Stimulated activated effector memory CD8-positive, alpha-beta T cell treated with anti-CD3 and anti-CD28 coated beads, Interleukin-12 subunit alpha, Interleukin-12 subunit beta, amount 100 ng/mL, for 72 hours (primary cell): ENCODE data around the gene MED8.
A peak's percentile ranks its signal among the peaks of the same experiment; 100 is the strongest.
"Not testable (repeated sequence)": the region's sequence is repeated elsewhere in the genome, so short reads cannot be mapped to it uniquely, and the experiment has no call there.

Experiments
- ATAC-seq: fragments of 150-1000 bp; cut with Tn5 transposase; 2 replicates; pipeline ENCODE4 v1.10.0; 2021
- DNase-seq, 2 donors: peaks; one replicate each; pipeline ENCODE4 v3.0.0; 2021 to 2022; ENCODE audit warnings: low spot score in 2 of 2
- H3K27ac Mint-ChIP-seq: one replicate; pipeline ENCODE4 v1.8.0; 2022; ENCODE audit warnings: mild to moderate bottlenecking, mixed read lengths
- H3K36me3 Mint-ChIP-seq: one replicate; pipeline ENCODE4 v1.8.0; 2022; ENCODE audit warnings: mild to moderate bottlenecking, mixed read lengths
- H3K4me1 Mint-ChIP-seq: one replicate; pipeline ENCODE4 v1.8.0; 2022; ENCODE audit warnings: mixed read lengths
- H3K4me3 Mint-ChIP-seq: one replicate; pipeline ENCODE4 v1.8.0; 2022; ENCODE audit warnings: mild to moderate bottlenecking, mixed read lengths
- H3K9me3 Mint-ChIP-seq: one replicate; pipeline ENCODE4 v1.8.0; 2022; ENCODE audit warnings: mixed read lengths

The MED8 gene

DNA sequence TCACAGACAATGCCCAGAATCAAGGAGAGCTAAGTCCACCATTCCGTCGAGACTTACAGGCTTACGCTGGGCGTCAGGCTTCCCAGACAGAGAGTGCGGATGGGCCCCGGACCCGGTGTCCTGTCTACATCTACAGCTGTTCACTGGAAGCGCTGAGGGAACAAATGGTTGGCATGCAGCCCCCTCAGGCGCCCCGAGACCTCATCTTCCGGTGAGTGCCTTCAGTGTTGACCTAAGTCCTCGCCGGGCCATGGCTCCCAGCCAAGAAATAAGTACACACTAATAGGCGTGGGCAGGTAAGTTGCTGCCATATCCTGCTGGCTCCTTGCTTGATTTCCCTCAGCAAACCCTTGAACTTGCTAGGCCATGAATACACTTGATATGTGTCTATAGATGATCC, 37.9 kb upstream of the MED8 start:
- Mint-ChIP-seq H3K36me3 (peaks cover 84% of the 10 kb centered on the region), H3K4me1 (peaks cover 19% of the 10 kb centered on the region), H3K27ac (no peak overlapping the region), H3K4me3 (no peak overlapping the region), H3K9me3 (no peaks in the 10 kb centered on the region)
- DNase-seq, result no peak
- no peak for ATAC-seq

DNA sequence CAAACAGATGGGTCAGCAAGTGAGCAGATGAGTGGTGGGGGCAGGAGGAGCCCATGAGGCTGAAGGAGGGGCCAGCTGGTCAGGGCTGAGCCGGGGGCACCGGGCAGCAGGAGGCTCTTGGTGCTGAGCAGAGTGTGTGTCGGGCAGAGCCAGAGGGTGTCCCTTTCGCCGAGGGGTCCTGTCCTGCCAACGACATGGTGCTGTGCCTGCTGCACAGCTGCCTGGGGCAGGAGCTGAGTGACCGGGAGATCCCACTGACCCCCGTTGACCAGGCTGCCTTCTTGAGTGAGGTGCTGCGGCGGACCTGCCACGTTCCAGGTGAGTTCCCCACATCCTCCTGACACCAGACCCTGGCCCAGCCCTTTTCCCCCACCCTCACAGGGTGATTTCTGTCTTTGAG, 36.6 kb upstream of the MED8 start:
- H3K4me3 Mint-ChIP-seq, result no peak overlapping the region
- DNase-seq (no peak), ATAC-seq (no peak)
- peaks cover 19% of the 10 kb centered on the region for H3K4me1 Mint-ChIP-seq
- H3K9me3 Mint-ChIP-seq, result no peaks in the 10 kb centered on the region
- peaks cover 84% of the 10 kb centered on the region for H3K36me3 Mint-ChIP-seq
- H3K27ac Mint-ChIP-seq, result no peak overlapping the region

DNA sequence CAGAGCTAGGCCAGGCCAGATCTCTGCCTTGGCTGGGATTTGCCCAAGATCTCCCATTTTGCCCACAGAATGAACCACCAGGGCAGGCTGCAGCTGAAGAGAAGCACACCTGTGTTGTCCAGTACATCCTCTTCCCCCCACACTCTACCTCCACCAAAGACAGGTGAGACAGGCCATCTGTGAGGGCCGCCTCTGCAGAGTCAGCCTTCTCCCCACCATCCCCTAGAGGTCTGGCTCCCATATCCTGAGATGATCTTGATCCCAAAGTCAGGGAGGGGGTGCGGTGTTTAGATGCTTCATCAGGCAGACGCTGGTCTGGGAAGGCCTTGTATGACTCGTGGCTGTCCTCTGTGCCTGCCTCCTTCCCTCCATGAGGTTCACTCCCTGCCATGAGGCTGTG, 35.4 kb upstream of the MED8 start:
- Mint-ChIP-seq H3K36me3 (peaks cover 86% of the 10 kb centered on the region), H3K27ac (no peak overlapping the region)

DNA sequence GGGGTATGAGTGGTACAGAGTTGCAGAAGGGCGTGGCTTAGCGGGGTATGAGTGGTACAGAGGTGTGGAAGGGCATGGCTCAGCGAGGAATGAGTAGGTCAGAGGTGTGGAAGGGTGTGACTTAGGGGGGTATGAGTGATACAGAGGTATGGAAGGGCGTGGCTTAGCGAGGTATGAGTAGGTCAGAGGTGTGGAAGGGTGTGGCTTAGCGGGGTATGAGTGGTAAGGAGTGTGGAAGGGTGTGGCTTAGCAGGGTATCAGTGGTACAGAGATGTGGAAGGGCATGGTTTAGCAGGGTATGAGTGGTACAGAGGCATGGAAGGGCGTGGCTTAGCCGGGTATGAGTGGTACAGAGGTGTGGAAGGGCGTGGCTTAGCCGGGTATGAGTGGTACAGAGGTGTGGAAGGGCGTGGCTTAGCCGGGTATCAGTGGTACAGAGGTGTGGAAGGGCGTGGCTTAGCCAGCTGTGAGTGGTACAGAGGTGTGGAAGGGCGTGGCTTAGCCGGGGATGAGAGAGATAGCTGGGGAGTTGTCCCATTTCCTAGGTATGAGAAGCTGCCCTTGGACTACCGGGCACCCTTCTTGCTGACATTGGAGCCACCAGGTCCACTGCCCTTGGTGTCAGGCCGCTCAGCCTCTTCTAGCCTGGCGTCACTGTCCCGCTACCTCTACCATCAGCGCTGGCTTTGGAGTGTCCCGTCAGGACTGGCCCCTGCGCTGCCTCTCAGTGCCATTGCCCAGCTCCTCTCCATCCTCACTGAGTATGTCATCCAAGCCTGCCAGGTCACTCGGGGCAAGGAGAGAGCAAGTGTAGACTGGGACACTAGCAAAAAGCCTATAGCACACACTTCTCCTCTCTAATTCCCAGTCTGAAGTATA, 34.3 kb upstream of the MED8 start:
- peak overlapping the region; percentile 24 for H3K27ac Mint-ChIP-seq
- H3K9me3 Mint-ChIP-seq, result no peaks in the 10 kb centered on the region
- DNase-seq, result no peak
- H3K4me3 Mint-ChIP-seq, result no peak overlapping the region
- H3K36me3 Mint-ChIP-seq, result peaks cover 82% of the 10 kb centered on the region
- peaks cover 19% of the 10 kb centered on the region for H3K4me1 Mint-ChIP-seq
- ATAC-seq, result peak; percentile 83

More for the DNA sequence above, 35.4 kb upstream of the MED8 start:
- DNase-seq (no peak), ATAC-seq (no peak)
- peaks cover 19% of the 10 kb centered on the region for H3K4me1 Mint-ChIP-seq
- no peaks in the 10 kb centered on the region for H3K9me3 Mint-ChIP-seq
- H3K4me3 Mint-ChIP-seq, result no peak overlapping the region

DNA sequence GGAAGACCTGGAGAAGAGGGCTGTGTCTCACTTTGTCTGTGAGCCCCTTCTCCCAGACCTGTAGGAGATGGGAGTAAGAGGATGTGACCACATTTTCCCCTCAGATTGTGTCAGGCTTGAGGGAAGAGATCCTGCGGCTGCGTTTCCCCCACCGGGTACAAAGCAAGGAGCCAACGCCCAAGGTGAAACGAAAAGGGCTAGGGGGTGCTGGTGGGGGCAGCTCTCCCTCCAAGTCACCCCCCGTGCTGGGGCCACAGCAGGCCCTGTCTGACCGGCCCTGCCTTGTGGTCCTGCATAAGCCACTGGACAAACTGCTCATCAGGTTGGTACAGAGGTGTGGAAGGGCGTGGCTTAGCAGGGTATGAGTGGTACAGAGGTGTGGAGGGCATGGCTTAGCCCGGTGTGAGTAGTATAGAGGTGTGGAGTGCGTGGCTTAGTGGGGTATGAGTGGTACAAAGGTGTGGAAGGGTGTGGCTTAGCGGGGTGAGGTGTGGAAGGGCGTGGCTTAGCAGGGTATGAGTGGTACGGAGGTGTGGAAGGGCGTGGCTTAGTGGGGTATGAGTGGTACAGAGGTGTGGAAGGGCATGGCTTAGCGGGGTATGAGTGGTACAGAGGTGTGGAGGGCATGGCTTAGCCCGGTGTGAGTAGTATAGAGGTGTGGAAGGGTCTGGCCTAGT, 33.5 kb upstream of the MED8 start:
- peak; percentile 38 for ATAC-seq

DNA sequence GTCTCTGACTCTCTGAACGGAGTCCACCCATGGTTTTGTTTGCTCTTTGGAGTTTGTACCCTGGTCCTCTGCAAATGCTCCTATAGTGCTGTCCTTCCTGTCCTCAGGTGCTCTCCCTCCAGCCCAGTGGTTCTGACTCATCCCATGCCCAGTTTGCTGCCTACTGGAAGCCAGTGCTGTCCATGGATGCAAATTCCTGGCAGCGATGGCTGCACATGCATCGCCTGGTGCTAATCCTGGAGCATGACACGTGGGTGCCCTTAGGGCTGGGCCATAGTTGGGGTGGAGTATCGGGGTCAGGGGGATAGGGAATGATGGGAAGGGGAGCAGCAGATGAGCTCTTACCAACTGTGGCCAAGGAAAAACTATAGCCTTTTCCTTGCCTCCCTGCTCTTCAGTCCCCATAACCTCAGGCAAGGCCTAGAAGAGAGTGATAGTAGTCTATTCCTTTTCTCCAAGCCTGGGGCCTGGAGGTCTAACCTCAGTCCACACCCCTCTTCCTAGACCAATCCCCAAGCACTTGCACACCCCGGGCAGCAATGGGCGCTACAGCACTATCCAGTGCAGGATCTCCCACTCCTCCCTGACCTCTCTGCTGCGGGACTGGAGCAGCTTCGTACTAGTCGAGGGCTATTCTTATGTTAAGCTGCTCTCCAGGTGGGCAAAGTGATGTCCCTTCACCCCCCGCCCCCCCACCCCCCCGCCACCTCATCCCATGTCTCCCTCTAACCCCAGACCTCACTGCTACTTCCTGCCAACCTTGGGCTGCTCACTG, 32.6 kb upstream of the MED8 start:
- Mint-ChIP-seq H3K4me3 (no peak overlapping the region), H3K9me3 (no peaks in the 10 kb centered on the region), H3K4me1 (peaks cover 19% of the 10 kb centered on the region), H3K27ac (no peak overlapping the region), H3K36me3 (peaks cover 67% of the 10 kb centered on the region)
- no peak for ATAC-seq
- DNase-seq, result no peak

More for the DNA sequence above, 33.5 kb upstream of the MED8 start:
- no peaks in the 10 kb centered on the region for H3K9me3 Mint-ChIP-seq
- peaks cover 19% of the 10 kb centered on the region for H3K4me1 Mint-ChIP-seq
- no peak for DNase-seq
- peak overlapping the region; percentile 24 for H3K27ac Mint-ChIP-seq
- peaks cover 75% of the 10 kb centered on the region for H3K36me3 Mint-ChIP-seq
- no peak overlapping the region for H3K4me3 Mint-ChIP-seq

DNA sequence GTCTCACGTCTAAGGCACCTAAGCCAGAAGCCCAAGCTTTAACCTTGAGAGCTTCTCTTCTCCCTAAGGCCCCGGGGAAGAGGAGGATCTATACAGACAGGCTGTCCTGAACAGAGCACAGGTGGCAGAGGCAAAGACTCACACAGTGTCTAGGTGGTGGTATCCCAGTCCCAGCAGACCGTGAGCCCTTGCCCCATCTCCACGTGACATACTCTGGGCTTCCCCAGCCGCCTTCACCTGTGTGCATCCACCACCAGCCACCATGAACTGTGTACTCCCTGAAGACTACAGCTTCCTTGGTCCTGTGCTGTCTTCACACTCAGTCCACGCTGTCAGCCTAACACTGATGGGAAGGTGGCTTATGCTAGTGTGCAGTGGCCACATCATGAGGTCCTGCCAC, 31.8 kb upstream of the MED8 start:
- Mint-ChIP-seq H3K4me1 (peaks cover 14% of the 10 kb centered on the region), H3K4me3 (no peak overlapping the region), H3K9me3 (no peaks in the 10 kb centered on the region), H3K36me3 (peaks cover 59% of the 10 kb centered on the region), H3K27ac (no peak overlapping the region)
- DNase-seq, result no peak
- ATAC-seq, result no peak

DNA sequence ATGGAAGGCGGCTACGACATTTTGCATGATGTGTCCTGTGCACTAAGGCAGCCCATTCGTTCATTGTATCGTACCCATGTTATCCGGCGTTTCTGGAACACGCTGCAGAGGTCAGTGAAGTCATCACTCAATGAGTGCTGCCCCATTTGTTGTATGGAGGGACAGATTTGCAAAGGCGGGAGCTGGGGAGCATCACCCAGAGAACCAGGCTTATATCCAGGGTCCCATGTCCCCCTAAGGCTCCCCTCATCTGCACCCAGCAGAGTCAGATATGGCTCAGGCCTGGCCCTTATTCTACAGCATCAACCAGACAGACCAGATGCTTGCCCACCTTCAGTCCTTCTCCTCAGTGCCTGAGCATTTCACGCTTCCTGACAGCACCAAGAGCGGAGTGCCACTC, 31.3 kb upstream of the MED8 start:
- peaks cover 56% of the 10 kb centered on the region for H3K36me3 Mint-ChIP-seq
- H3K4me1 Mint-ChIP-seq, result peaks cover 14% of the 10 kb centered on the region
- H3K27ac Mint-ChIP-seq, result no peak overlapping the region
- no peak overlapping the region for H3K4me3 Mint-ChIP-seq
- ATAC-seq, result no peak
- DNase-seq, result no peak
- H3K9me3 Mint-ChIP-seq, result no peaks in the 10 kb centered on the region

DNA sequence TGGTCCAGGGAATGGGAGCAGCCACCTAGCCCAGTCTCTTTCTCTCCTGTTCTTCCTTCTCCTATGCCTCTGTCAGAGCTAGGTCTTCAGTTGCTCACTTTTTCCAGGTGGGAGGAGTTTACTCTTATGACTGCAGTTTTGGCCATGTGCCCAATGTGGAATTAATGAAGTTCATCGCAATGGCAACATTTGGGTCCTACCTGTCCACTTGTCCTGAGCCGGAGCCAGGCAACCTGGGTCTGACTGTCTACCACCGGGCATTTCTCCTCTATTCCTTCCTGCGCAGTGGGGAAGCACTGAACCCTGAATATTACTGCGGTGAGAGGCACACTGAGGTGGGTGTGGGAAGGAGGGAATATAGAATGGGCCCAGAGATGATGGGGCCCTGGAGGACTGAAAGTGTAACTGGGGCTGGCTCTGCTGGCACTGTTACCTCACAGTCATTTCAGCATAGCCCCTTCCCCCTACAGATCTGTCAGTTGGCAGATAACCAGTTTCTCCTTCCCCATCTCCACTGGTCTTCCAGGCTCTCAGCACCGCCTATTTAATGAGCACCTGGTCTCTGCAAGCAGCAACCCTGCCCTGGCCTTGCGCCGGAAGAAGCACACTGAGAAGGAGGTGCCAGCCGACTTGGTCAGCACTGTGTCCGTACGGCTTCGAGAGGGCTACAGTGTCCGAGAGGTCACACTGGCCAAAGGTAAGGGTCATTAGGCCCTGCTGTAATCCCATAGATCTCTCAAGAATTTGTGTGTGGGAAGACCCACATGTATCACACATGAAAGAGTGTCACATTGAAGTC, 30.2 kb upstream of the MED8 start:
- H3K9me3 Mint-ChIP-seq, result no peaks in the 10 kb centered on the region
- H3K27ac Mint-ChIP-seq, result peak overlapping the region; percentile 11
- ATAC-seq, result no peak
- H3K4me1 Mint-ChIP-seq, result peaks cover 15% of the 10 kb centered on the region
- H3K4me3 Mint-ChIP-seq, result no peak overlapping the region
- no peak for DNase-seq
- H3K36me3 Mint-ChIP-seq, result peaks cover 56% of the 10 kb centered on the region

DNA sequence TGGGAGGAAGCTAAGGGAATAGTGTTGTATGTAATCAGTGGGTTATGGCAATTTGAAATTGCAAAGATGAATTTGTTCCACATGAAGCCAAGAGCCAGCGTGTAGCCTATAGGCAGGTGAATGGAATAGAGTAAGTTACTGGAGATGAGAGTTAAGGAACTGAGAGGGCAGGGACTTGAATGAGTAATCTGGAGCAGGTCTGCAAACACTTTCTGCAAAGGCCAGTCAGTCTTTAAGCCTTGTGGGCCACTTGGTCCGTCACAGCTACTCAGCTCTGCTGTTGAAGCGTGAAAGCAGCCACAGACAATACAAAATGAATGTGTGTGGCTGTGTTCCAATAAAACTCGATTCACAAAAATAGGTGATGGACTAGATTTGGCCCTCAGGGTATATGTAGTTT, 29.3 kb upstream of the MED8 start:
- peaks cover 18% of the 10 kb centered on the region for H3K4me1 Mint-ChIP-seq
- no peak overlapping the region for H3K27ac Mint-ChIP-seq
- no peaks in the 10 kb centered on the region for H3K9me3 Mint-ChIP-seq
- no peak overlapping the region for H3K4me3 Mint-ChIP-seq
- H3K36me3 Mint-ChIP-seq, result peaks cover 51% of the 10 kb centered on the region
- ATAC-seq, result no peak
- DNase-seq, result no peak

DNA sequence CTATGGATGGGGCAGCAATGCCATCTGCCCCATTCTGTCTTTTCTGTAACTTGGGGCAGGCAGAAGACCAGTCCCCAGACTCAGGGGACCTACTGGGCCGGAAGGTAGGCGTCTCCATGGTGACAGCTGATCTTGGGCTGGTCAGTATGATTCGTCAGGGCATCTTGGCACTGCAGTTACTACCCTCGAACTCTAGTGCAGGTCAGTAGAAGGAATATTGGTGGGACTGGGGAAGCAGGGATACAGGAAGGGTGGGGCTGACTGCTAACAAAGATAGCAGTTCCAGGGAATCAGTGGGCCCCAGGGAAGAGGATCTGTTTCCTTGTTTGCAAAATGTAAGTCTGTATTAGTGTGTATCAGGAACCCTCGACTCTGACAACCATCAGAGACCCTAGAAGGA, 26.3 kb upstream of the MED8 start:
- DNase-seq (no peak), ATAC-seq (no peak)
- H3K9me3 Mint-ChIP-seq, result no peaks in the 10 kb centered on the region
- H3K36me3 Mint-ChIP-seq, result peaks cover 32% of the 10 kb centered on the region
- H3K4me3 Mint-ChIP-seq, result no peak overlapping the region
- H3K27ac Mint-ChIP-seq, result no peak overlapping the region
- peaks cover 5% of the 10 kb centered on the region for H3K4me1 Mint-ChIP-seq

DNA sequence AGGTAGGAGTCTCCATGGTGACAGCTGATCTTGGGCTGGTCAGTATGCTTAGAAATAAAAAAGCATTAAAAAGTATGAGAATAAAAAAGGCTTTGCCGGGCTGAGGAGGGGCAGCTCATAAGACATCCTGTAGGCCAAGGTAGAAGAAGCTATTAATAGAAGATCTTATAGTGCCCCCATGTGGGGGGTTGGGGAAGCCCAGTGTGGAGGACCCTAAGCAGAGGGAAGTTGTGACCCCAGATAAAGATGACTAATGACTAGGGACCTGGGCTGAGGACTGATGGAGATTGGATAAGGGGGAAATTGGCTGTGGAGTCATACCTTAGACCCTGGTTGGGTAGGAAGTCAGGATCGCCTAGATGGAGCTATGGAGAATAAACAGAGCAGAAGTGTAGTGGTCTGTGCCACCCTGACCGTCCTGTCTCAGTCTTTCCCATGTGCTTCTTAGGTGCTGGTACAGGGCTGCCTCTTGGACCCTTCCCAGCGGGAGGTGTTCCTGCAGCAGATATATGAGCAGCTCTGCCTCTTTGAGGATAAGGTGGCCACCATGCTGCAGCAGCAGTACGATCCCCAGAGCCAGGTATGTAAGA, 25.1 kb upstream of the MED8 start:
- Mint-ChIP-seq H3K4me1 (peaks cover 5% of the 10 kb centered on the region), H3K4me3 (no peak overlapping the region), H3K27ac (peak overlapping the region; percentile 56), H3K36me3 (peaks cover 31% of the 10 kb centered on the region), H3K9me3 (no peaks in the 10 kb centered on the region)
- DNase-seq (peak; percentile 36 to 78), ATAC-seq (peak; percentile 89)

DNA sequence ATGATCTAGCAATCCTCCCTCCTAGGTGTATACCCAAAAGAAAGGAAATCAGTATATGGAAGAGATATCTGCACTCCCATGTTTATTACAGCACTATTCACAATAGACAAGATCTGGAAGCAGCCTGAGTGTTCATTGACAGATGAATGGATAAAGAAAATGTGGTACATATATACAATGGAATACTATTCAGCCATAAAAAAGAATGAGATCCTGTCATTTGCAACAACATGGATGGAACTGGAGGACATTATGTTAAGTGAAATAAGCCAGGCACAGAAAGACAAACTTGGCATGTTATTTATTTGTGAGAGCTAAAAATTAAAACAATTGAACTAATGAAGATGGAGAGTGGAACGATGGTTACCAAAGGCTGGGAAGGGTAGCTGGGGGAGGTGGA, 23.8 kb upstream of the MED8 start:
- not testable (repeated sequence) for H3K9me3 Mint-ChIP-seq, ATAC-seq, DNase-seq, H3K4me3 Mint-ChIP-seq, H3K27ac Mint-ChIP-seq, H3K4me1 Mint-ChIP-seq
- peaks cover 39% of the 10 kb centered on the region for H3K36me3 Mint-ChIP-seq

DNA sequence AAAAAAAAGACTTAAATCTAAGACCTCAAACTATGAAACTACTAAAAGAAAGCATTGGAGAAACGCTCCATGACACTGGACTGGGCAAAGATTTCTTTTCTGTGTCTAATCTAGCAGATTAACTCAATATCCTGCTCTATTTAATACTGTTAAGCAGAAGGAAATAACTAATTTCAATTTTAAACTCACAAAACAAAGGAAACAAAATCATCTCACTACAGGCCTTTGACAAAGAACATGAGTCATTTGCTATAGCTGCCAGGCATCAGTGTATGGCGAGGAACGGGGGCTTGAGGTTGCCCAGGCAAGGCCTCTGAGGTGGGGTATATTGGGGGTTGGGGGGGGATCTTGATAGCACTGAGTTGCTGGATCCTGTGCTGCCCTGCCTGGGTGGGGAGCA, 21.0 kb upstream of the MED8 start:
- Mint-ChIP-seq H3K4me3 (no peak overlapping the region), H3K9me3 (no peaks in the 10 kb centered on the region), H3K4me1 (peaks cover 5% of the 10 kb centered on the region), H3K27ac (no peak overlapping the region), H3K36me3 (peaks cover 67% of the 10 kb centered on the region)
- ATAC-seq (no peak), DNase-seq (no peak)
